GM21576 (cell line): Measurements from ENCODE around the gene AXIN1.

Experiments used
- ATAC-seq: cut with Tn5 transposase; IDR thresholded peaks from one replicate; pipeline ENCODE4 v1.9.1; 2021; ENCODE audit warnings: mild to moderate bottlenecking, moderate library complexity; ENCODE audit not compliant: unreplicated experiment

Gene AXIN1

DNA sequence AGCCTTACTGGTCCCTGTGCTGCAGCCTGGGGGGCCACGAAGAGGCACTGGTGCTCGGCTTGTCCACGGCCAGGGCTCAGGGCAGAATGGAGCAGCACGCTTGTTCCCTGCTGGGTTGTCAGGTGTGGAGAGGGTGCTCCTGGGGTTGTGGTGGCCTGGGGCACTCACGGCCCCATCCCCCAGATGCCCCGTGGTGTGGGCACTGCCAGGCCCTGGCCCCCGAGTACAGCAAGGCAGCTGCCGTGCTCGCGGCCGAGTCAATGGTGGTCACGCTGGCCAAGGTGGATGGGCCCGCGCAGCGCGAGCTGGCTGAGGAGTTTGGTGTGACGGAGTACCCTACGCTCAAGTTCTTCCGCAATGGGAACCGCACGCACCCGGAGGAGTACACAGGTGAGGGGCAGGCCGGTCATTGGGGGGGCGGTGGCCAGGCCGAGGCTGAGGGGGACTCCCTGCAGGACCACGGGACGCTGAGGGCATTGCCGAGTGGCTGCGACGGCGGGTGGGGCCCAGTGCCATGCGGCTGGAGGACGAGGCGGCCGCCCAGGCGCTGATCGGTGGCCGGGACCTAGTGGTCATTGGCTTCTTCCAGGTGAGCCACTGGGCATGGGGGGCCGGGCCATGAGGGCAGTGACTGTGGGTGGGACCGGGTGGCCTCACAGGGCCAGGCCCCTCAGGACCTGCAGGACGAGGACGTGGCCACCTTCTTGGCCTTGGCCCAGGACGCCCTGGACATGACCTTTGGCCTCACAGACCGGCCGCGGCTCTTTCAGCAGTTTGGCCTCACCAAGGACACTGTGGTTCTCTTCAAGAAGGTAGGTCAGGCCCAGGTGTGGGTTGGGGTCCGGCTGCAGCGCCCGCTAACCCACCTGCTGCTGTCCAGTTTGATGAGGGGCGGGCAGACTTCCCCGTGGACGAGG, 68.1 kb downstream of the AXIN1 start:
- ATAC-seq: no peak

DNA sequence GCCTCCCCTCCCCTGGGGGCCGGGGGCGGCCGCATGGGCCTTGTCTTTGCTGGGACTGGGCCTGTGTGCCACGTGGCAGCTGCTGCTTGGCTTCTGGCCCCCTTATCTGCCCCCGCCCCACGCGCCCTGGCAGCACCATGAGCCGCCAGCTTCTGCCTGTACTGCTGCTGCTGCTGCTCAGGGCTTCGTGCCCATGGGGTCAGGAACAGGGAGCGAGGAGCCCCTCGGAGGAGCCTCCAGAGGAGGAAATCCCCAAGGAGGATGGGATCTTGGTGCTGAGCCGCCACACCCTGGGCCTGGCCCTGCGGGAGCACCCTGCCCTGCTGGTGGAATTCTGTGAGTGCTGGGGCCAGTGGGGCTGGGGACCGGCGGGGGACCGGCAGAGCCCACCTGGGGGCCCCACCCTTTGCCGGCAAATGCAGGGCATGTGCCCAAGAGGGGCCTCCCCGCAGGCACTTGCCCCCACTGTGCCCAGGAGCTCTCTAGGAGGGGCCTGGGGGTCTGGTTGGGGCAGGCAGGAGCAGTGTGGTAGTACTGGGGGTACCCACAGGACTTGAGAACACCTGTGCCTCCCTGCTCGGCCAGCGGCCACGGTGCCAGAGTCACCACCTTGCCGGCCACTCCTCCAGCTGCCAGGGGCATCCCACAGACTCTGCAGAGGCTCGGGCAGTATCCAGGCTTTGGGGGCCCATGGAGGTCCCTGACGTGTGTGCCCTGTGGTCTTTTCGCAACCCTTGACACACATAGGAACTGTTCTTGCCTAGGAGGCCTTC, 69.3 kb downstream of the AXIN1 start, which contains the start of gene PDIA2:
TSS of gene PDIA2 (plus strand) at position 132 of the 773 bp plus-strand sequence. CDS start at position 138, 6 bp downstream.
- ATAC-seq: no peak

GRCh38 chr16:282491-282890, 70.0 kb downstream of the AXIN1 start:
- ATAC-seq: no peak

- no peak for ATAC-seq
These were observed 70.8 kb downstream of the AXIN1 start for GRCh38 chr16:281660-282255.

DNA sequence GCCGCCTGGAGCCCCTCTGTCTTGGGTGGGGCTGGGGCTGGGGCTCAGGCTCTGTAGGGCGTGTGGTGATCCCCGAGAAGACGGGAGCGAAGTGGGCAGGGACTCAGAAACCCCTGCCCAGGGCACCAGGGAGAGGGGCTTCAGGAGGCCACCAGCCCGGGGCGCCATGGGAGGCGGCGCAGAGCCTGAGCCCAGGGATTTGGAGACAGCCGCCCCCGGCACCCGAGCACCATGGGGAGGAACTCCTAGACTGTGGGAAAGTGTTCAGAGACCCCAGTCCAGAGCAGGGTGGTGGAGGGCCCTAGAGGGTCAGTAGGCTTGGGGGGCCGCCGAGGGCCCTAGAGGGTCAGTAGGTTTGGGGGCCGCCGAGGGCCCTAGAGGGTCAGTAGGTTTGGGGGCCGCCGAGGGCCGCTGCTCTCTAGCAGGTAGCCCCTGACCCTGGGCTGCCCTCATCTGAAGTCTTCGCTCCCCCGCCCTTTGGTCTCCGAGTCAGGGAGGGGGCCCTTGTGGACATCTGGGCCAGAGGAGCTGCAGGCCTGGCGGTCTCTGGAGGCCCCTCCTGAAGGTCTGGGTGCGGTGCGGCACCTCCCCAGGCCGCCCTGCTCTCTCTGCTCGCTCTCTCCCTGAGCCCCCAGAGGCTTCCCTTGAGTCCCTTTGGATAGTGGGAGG, 71.4 kb downstream of the AXIN1 start:
- no peak for ATAC-seq

- ATAC-seq: no peak
These were observed 72.0 kb downstream of the AXIN1 start, which contains the start of gene ARHGDIG for GRCh38 chr16:280552-280951. ARHGDIG (plus strand) TSS chr16:280591; CDS start chr16:280681, 90 bp downstream.

DNA sequence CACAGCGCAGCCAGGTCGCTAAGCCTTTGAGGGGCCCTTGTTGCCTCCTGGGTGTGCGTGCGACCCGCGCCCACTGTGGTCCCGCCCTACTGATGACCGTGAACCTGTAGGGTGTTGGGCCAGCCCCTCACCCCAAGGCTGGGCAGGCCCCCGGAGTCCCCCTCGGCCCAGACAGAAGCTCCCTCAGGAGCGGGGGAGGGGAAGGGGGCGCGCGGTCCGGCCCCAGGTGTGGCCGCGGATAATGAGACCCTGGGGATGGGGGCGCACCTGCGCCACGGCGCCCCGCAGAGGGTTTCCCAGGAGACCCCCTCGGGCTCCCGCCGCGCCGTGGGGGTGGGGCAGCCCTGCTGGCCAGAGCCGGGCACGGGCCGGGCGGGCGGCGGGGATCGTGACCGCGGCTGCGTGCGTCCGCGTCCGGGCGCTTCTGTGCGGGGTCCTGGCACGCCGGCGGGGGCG, 72.5 kb downstream of the AXIN1 start:
- no peak for ATAC-seq

DNA sequence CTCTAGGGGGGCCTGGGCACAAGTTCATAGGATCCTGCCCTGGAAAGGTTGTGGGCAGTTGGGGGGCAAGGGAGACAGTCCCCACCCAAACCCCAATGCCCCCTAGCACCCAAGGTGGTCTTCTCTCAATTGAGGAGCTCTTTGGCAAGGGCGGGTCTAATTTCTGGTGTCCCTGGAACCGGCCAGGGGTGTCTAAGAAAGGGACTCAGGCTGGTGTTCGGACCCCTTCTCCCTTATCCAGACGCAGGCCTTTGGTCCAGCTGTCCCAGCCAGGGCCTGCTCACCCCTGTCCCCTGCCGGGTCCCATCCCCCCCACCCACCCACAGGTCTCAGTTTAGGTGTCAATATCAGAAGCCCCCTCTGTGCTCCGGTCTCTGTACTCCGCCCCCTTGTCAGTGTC, 73.0 kb downstream of the AXIN1 start:
- no peak for ATAC-seq

- no peak for ATAC-seq
These were observed 73.6 kb downstream of the AXIN1 start for GRCh38 chr16:278863-279366.

- no peak for ATAC-seq
These were observed 76.0 kb downstream of the AXIN1 start for GRCh38 chr16:276426-277077.

GRCh38 chr16:275786-276232, 76.7 kb downstream of the AXIN1 start, which contains the start of gene RGS11:
RGS11 (minus strand) TSS chr16:275944; CDS start chr16:275911, 33 bp downstream.
- ATAC-seq: no peak

GRCh38 chr16:275041-275641, 77.4 kb downstream of the AXIN1 start:
- ATAC-seq: no peak

DNA sequence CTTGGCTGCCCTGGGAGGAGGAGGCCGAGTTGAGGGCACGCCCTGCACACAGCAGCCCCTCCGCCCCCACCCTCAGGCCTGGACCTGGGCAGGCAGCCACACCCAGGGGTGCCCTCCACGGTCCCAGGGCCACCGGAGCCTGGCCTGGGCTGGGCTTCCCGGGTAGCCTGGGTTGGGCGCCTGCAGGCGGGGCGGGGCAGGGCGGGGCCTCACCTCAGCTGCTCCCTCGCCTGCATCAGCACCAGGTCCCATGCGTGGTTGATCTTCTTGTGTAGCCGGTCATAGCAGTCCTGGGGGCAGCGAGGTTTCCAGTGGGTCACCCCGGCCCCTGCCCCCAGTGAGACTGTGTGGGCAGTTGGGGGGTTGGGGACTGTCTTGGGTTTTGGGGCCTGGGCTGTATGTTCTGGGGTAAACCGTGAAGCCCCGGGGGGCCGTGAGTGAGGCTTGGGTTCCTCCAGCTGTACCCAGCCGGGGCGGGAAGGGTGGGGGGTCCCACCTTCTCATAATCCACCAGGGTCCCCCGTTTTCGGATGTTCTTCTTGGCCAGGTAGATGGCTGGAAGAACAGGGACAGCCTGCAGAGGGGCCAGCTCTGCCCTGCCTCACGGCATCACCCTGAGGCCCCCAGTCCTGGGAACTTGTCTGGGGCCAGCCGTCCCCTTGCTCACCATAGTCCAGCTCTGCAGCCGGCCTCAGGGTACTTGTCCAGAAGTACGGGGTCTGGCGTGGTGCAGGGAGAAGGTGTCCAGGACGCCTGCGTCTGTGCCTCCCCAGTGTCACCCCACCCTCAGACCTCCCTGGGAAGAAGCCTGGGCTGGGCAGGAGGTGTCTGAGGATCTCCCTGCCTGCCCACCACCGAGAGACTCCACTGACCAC, 78.7 kb downstream of the AXIN1 start:
- ATAC-seq: no peak

DNA sequence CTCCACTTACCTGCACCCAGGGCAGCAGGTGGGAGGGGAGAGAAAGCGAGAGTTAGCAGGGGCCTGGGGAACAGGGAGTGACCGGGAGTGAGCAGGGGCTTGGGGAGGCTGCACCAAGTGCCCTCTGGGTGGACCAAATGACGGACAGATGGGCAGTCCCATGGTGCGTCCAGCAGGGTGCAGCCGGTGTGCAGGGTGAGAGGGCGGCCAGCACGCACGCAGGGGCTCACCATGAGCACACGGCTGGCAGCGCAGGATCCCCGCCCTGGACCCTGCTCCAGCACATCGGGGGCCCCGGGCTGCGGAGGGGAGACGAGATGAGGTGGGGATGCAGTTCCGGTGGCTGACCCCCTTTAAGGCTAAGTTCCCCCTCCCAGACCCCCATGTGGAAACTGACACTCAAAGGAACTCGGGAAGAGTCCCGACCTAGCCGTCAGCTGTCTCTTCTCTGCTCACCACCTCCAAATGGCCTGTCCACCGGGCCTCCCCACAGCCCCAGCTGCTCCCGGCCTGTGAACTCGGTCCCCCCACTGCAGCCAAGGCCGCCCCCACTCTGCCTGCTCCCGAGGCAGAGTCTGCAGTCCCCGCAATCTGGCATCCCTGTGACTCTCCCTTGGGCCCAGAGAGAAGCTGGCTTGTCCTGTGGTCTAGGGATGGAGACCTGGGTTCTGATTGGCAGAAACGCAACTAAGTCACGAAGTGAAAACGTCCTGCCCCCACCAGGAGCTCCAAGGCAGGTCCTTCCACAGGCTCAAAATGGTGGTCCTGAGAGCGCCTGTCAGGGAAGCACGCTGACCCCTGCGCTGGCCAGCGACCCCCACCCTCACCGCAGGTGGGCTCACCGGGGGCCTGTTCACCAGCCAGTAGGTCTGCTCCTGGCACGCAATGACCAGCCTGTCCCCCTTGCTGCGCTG, 79.6 kb downstream of the AXIN1 start:
- no peak for ATAC-seq

- ATAC-seq: no peak
These were observed 81.9 kb downstream of the AXIN1 start for GRCh38 chr16:270381-271255.

GRCh38 chr16:269061-269796, 83.3 kb downstream of the AXIN1 start:
- no peak for ATAC-seq
